Coronary artery (tissue), 2 donors: ENCODE results near the gene AP3M1.

ENCODE experiments used
- DNase-seq: peaks from one replicate; pipeline ENCODE4 v3.0.0-alpha.2; 2017; ENCODE audit warnings: low spot score
- H3K27ac ChIP-seq, 2 donors: fragments of 200-600 bp; sonication (generic); one replicate each; pipeline ENCODE4 v1.5.1; 2016 to 2019
- H3K4me3 ChIP-seq: fragments of 200-600 bp; sonication (generic); 2 replicates; pipeline ENCODE4 v1.5.1; 2016; ENCODE audit warnings: mild to moderate bottlenecking, moderate library complexity
- TF ChIP-seq, protein P1 (sequence below): fragments of 200-600 bp; sonication (generic); IDR thresholded peaks from one replicate; pipeline ENCODE4 v1.5.1; 2019; ENCODE audit warnings: antibody characterized with exemption

AP3M1 gene

DNA sequence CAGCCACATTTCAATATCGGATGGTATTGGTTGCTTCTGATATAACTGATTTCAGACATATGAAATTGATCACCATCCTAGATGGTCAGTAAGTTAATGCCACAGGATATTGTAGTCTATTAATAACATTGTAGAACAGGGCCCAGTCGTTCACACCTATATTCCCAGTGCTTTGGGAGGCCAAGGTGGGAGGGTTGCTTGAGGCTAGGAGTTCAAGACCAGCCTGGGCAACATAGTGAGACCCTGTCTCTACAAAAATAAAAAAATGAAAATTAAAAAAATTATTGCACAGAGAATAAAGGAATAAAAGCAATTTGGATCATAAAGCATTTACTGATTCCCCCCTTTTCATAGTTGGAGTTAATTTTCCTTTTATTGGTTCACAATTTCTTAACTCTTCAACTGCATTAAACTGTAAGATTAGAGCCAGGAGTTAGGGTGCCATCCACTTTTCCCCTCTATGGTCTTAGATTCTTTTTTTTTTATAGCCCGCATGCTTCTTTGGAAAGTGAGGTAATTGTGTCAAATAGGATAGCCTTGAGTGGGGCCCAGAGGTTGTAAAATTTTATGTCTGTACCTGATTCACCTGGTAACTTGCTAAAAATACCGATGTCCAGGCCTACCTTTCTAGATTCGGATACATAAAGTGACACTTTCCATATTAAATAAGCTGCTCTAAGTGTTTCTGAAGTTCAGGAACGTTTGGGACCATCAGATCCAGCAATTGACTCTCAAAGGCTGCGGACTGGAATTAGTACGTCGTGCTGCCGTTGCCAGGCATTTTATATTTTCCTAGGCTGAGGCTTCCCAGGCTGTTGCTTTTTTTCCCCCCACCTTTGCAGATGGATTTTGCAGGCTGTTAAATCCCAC lies 25.1 kb upstream of the AP3M1 start:
- DNase-seq, result no peak
- Histone ChIP-seq H3K4me3 (peak overlapping the region; percentile 88), H3K27ac (peak overlapping the region; percentile 78 to 86)
- TF ChIP-seq, protein P1, sequence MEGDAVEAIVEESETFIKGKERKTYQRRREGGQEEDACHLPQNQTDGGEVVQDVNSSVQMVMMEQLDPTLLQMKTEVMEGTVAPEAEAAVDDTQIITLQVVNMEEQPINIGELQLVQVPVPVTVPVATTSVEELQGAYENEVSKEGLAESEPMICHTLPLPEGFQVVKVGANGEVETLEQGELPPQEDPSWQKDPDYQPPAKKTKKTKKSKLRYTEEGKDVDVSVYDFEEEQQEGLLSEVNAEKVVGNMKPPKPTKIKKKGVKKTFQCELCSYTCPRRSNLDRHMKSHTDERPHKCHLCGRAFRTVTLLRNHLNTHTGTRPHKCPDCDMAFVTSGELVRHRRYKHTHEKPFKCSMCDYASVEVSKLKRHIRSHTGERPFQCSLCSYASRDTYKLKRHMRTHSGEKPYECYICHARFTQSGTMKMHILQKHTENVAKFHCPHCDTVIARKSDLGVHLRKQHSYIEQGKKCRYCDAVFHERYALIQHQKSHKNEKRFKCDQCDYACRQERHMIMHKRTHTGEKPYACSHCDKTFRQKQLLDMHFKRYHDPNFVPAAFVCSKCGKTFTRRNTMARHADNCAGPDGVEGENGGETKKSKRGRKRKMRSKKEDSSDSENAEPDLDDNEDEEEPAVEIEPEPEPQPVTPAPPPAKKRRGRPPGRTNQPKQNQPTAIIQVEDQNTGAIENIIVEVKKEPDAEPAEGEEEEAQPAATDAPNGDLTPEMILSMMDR, result no peak

GRCh38 chr10:74174521-74174920 lies 23.9 kb upstream of the AP3M1 start:
- H3K4me3 ChIP-seq, result no peak overlapping the region
- TF ChIP-seq, protein P1, result no peak
- no peak overlapping the region for H3K27ac ChIP-seq
- DNase-seq, result no peak

- TF ChIP-seq, protein P1, result no peak
- no peak overlapping the region for H3K4me3 ChIP-seq
- no peak overlapping the region for H3K27ac ChIP-seq
- no peak for DNase-seq
These were observed 21.0 kb upstream of the AP3M1 start for GRCh38 chr10:74171625-74172024.

DNA sequence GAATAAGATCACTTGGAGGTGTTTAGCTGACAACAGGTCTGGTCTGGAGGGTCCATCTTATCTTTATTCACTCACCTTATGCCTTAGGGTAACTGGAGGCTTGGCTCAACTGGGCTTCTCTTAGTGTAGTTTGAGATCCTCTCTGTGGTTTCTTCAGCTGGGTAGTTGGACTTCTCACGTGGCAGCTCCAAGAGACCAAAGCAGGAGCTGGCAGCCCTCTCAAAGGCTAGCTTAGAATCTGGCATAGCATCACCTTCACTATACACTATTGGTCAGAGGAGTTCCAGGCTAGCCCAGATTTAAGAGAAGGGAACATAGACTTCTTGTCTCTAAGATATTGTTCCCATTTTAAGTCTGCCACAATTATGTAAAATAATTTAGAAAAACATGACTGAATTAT lies 16.8 kb upstream of the AP3M1 start:
- Histone ChIP-seq H3K4me3 (no peak overlapping the region), H3K27ac (no peak overlapping the region)
- TF ChIP-seq, protein P1, result no peak
- no peak for DNase-seq

GRCh38 chr10:74165530-74165901 lies 14.9 kb upstream of the AP3M1 start:
- Histone ChIP-seq H3K4me3 (no peak overlapping the region), H3K27ac (no peak overlapping the region)
- no peak for DNase-seq
- TF ChIP-seq, protein P1, result no peak

DNA sequence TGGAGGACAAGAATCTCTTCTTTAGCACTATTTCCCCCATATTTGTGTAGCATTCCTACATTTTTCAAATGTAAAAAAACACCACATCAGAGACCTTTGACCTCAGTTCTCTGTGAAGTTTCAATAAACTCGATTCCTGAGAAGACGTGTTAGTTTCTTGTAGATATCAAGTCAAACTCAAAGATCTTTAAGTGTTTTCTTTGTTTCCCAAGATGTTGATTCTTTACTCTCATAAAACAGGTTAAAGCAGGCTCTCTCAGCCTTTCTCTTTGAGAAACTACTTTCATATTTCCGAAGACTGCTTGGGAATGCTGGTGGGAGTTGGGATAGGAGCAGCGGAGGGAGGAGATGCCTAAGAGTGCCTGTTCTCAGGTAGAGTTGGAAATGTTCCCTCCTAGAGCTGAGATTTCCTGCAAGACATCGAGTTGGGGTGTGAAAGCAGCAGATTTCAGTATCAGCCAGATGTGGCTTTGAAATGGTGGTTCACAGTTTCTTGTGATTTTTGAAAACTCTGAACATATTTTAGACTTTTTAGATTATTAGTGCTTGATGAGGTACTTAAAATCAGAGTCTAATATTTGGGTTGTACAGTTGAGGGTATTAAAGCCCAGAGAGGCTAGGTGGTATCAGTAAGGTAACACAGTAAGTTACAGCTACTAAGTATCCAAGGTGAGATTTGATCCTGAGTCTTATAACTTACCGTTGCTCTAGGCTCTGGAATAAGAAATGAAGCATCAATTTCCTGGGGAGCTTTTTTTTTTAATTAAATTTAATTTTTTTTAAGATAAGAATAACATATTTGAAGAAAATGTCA lies 14.3 kb upstream of the AP3M1 start:
- DNase-seq, result no peak
- TF ChIP-seq, protein P1, result no peak
- Histone ChIP-seq H3K4me3 (no peak overlapping the region), H3K27ac (no peak overlapping the region)
